ENCODE results near the gene CATSPERB.
"Not testable (repeated sequence)": the region's sequence is repeated elsewhere in the genome, so short reads cannot be mapped to it uniquely, and the experiment has no call there.

Gene CATSPERB

GRCh38 chr14:91577632-91578233 is 154.2 kb downstream of the CATSPERB start:
- DNase-seq (ENCODE audit: low read depth in 2 of 2): no peak

DNA sequence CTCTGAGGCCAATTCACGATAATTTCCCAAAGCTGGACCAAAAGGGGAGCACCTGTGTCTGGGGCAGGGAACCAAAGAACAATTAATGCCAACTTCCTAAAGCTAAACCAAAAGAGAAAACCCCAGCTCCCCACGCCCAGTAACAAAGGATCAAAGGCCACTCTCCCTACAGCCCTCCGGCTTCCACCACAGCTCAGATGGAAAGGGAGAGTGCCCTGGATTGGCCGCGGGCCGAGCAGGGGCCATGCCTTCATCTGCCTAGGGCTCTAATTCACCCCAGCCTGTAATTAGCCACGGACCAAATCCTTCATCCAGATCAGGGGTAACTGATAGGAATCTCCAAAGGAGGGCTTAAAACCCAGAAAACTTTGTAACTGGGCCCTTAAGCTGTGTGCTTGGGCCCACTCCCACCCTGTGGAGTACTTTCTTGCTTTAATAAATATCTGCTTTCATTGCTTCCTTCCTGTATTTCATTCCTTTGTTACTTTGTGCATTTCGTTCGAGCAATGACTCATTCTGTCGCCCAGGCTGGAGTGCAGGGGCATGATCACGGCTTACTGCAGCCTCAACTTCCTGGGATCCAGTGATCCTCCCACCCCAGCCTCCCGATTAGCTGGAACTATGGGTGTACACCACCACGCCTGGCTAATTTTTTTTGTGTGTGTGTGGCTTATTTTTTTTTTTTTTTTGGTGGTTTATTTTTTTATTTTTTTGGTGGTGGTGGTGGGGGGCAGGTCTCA is 156.2 kb downstream of the CATSPERB start:
- no peak for DNase-seq (ENCODE audit: low read depth in 2 of 2)

DNA sequence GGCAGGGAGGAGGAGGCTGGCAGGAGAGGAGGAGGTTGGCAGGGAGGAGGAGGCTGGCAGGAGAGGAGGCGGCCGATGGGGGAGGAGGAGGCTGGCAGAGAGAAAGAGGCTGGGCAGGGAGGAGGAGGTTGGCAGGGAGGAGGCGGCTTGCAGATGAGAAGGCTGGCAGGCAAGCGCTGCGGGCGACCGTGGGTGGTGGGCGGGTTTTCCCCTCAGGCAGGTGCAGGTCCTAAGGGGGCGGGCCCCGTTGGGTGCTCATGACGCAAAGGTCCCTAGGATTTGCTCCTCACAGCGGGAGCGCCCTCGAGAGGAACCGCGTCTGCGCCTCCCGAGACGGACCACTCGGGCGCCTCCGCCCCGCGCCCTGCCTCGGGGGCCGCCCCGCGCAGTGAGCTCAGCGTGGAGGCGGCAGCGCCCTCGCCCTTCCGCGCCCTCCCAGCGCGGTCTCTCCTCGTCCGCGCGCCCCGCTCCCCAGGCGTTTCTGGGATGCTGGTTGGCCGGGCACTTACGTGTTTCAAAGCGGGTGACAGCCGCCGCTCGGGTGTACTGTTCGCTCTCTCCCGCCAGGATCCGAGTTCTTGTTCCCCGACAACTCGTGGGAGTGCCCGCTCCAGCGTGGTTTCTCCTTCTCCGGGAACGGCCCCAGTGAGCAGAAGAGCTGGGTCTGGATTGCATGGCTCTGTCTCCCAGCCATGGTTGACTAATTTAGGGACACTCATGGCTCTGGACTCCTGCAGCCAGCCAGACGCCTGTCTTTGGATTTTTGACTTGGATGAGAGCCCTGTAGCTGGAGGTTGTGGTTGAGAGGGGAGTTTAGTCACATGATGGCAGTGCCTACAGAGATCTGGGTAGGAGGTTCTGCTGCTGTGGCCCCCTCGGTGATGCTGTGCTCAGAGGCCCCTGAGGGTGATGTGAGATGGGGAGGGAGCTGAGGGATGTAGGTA is 157.7 kb downstream of the CATSPERB start:
- DNase-seq (ENCODE audit: low read depth in 2 of 2): peak; percentile 81 to 92

DNA sequence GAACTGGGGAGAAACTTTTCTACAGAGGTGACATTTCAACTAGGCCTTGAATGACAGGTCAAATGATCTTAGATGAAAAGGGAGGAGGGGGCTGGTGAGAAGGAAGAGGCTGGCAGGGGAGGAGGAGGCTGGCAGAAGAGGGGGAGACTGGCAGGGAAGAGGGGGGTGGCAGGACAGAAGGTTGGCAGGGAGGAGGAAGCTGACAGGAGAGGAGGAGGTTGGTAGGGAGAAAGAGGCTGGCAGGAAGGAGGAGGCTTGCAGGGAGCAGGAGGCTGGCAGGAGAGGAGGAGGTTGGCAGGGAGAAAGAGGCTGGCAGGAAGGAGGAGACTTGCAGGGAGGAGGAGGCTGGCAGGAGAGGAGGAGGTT is 158.4 kb downstream of the CATSPERB start:
- no peak for DNase-seq (ENCODE audit: low read depth in 2 of 2)

DNA sequence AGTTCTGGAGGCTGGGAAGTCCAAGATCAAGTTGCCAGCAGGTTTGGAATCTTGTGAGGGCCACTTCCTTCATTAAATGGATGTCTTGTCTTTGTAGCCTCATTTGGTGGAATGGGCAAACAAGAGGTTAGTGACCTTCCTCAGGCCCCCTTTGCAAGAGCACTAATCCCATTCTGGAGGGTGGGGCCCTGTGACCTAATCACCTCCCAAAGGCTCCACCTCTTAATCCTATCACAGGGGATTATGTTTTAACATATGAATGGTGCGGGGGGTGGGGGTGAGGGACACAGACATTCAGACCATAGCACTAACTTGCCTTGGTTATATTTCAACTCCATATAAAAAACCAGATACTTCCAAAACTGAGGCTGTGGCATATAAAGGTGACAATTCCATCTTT is 161.9 kb downstream of the CATSPERB start:
- DNase-seq (ENCODE audit: low read depth in 2 of 2): no peak

- no peak for DNase-seq (ENCODE audit: low read depth in 2 of 2)
These were observed 162.6 kb downstream of the CATSPERB start for GRCh38 chr14:91569301-91569700.

DNA sequence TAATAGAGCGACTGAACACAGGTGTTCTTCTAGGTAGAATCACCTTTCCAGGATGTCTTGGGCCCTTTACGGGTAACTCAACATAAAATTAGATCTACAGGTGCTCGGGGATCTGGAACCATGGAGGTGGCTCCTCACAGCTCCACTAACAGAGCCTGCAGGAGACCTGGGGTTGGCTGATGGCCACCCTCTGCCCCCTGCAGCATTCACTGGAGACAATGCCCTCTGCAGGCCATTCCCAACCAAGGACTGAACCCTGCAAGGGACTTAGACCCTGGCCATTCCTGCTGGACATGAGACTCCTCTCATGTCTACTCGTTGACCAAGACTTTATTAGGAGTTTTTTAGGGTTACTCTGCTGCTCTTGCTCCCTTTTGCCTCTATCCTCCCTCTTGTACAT is 163.3 kb downstream of the CATSPERB start:
- DNase-seq (ENCODE audit: low read depth in 2 of 2): no peak

- DNase-seq (ENCODE audit: low read depth in 2 of 2): not testable (repeated sequence)
These were observed 164.1 kb downstream of the CATSPERB start for GRCh38 chr14:91567827-91568226.

DNA sequence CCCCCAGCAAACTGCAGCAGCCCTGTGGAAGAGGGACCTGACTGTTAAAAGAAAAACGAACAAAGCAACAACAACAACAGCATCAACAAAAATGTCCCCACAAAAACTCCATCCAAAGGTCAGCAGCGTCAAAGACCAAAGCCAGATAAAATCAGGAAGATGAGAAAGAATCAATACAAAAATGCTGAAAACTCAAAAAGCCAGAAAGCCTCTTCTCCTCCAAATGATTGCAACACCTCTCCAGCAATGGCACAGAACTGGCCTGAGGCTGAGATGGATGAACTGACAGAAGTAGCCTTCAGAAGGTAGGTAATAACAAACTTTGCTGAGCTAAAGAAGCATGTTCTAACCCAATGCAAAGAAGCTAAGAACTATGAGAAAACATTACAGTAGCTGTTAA is 176.4 kb downstream of the CATSPERB start:
- no peak for DNase-seq (ENCODE audit: low read depth in 2 of 2)

GRCh38 chr14:91554535-91555332 is 177.2 kb downstream of the CATSPERB start:
- DNase-seq (ENCODE audit: low read depth in 2 of 2): no peak

- no peak for DNase-seq (ENCODE audit: low read depth in 2 of 2)
These were observed 183.8 kb downstream of the CATSPERB start for GRCh38 chr14:91548108-91548507.

DNA sequence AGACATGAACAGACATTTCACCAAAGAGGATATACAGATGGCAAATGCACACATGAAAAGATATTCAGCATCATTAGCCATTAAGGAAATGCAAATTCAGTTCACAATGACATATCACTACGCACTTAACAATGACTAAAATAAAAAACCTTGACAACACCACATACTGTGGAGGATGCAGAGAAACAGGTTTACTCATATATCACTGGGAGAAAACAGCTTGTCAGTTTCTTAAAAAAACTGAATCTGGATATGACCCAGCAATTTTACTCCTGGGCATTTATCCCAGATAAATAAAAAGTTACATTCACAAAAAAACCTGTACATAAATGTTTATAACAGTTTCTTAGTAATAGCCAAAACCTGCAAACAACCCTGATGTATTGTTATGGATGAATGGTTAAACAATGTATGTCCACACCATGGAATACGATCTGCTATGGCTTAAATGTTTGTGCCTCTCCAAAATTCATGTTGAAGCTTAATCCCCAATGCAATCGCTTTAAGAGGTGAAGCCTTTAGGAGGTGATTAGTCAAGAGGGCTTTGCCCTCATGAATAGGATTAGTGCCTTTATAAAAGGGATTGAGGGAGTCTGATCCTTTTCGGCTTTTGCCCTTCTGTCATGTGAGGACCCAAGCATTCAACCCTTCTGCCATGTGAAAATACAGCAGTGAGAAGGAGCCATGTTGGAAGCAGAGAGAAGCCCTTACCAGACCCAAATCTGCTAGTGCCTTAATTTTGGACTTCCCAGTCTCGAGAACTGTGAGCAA is 185.8 kb downstream of the CATSPERB start:
- DNase-seq (ENCODE audit: low read depth in 2 of 2): no peak

GRCh38 chr14:91545204-91545603 is 186.7 kb downstream of the CATSPERB start:
- no peak for DNase-seq (ENCODE audit: low read depth in 2 of 2)

GRCh38 chr14:91536327-91536726 is 195.6 kb downstream of the CATSPERB start:
- no peak for DNase-seq (ENCODE audit: low read depth in 2 of 2)

DNA sequence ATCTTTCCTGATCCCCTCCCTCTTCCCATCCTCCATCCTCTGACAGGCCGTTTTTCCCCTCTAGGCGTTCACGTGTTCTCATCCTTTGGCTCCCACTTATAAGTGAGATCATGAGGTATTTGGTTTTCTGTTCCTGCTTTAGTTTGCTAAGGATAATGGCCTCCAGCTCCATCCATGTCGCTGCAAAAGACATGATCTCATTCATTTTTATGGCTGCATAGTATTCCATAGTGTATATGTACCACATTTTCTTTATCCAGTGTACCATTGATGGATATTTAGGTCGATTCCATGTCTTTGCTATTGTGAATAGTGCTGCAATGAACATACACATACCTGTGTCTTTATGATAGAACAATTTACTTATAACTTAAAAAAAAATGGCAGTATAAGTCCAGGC is 197.8 kb downstream of the CATSPERB start:
- not testable (repeated sequence) for DNase-seq (ENCODE audit: low read depth in 2 of 2)

- DNase-seq (ENCODE audit: low read depth in 2 of 2): no peak
These were observed 198.3 kb downstream of the CATSPERB start for GRCh38 chr14:91533623-91534022.

All from activated CD4-positive, alpha-beta T cell treated with anti-CD3 and anti-CD28 coated beads for 24 hours (primary cell).